Tibial nerve (tissue), 4 donors: ENCODE measurements around the gene ING4. TPM values are rescaled to one million over a fixed set of nuclear protein-coding genes. Genes with fewer than 3 reads are reported as not detected.
A peak's percentile ranks its signal among the peaks of the same experiment; 100 is the strongest.

ENCODE experiments used
- DNase-seq, 2 donors: peaks; one replicate each; pipeline ENCODE4 v3.0.0-alpha.2; 2019; ENCODE audit warnings: low spot score in 2 of 2
- H3K27ac ChIP-seq, 4 donors: fragments of 200-600 bp; sonication (generic) in 3 of 4; one replicate each; pipeline ENCODE4 v1.5.1; 2017 to 2019; ENCODE audit warnings: mild to moderate bottlenecking in 1 of 4
- H3K27me3 ChIP-seq, 2 donors: fragments of 200-600 bp; sonication (generic) in 1 of 2; one replicate each; pipeline versions ENCODE4 v1.5.1 to v1.6.0; 2017 to 2019
- H3K36me3 ChIP-seq, 3 donors: fragments of 200-600 bp; sonication (generic); one replicate each; pipeline ENCODE4 v1.5.1; 2018 to 2019
- H3K4me1 ChIP-seq, 4 donors: fragments of 200-600 bp; sonication (generic) in 3 of 4; one replicate each; pipeline ENCODE4 v1.5.1; 2017 to 2019
- H3K4me3 ChIP-seq, 4 donors: fragments of 200-600 bp; sonication (generic) in 3 of 4; one replicate each; pipeline ENCODE4 v1.5.1; 2017 to 2019; ENCODE audit warnings: mild to moderate bottlenecking in 1 of 4, moderate library complexity in 1 of 4
- H3K9me3 ChIP-seq, 4 donors: fragments of 200-600 bp; sonication (generic) in 3 of 4; one replicate each; pipeline ENCODE4 v1.5.1; 2017 to 2019
- CTCF ChIP-seq, 5 experiments: fragments of 200-600 bp in 3 of 5; fragments of 450-650 bp in 2 of 5; sonication (generic) in 3 of 5; IDR thresholded peaks; one replicate each; pipeline ENCODE4 v1.5.1; 2016 to 2019; ENCODE audit warnings: antibody characterized with exemption in 5 of 5, mild to moderate bottlenecking in 3 of 5, moderate library complexity in 2 of 5
- EP300 ChIP-seq, 2 donors: sonication (generic); formaldehyde crosslinking; IDR thresholded peaks; one replicate each; pipeline ENCODE4 v1.6.1; 2017; ENCODE audit warnings: antibody characterized with exemption in 2 of 2, mild to moderate bottlenecking in 1 of 2
- POLR2A ChIP-seq, 2 donors: fragments of 450-650 bp; IDR thresholded peaks; one replicate each; pipeline ENCODE4 v1.6.1; 2017; ENCODE audit warnings: antibody characterized with exemption in 2 of 2, mild to moderate bottlenecking in 2 of 2, moderate library complexity in 2 of 2
- WGBS, 2 donors: methylation state at CpG; one replicate each; pipeline ENCODE4 v1.1.5; 2018; 5-methylcytosine and 5-hydroxymethylcytosine counted together
- total RNA-seq, 4 donors: library from RNA; depleted of rRNA; stranded (reverse); fragments of >200 nt; gene quantifications; one replicate each; pipeline ENCODE4 v1.1.0, GENCODE V29; 2016

The ING4 gene
- total RNA-seq, 4 donors from 2014 or later, result 32.6 to 52.5 (median 45.3) TPM

- Histone ChIP-seq H3K27me3 (no peaks in the 10 kb centered on the region), H3K4me3 (peak overlapping the region; percentile 3 to 44 (median 20)), H3K9me3 (peaks cover 0 to 7% (median 0%) of the 10 kb centered on the region in 4 donors), H3K36me3 (no peaks in the 10 kb centered on the region), H3K27ac (peak overlapping the region; percentile 82 to 96 (median 91)), H3K4me1 (peaks cover 0 to 37% (median 25%) of the 10 kb centered on the region in 4 donors)
- WGBS, 2 donors, result 3 to 5% methylated on average over 17 of the region's 17 CpGs
- TF ChIP-seq EP300 (IDR thresholded peaks at IDR 0.05), result peak in 1 of 2 donors; percentile 59
- peak in 1 of 5 experiments; percentile 4 for TF ChIP-seq CTCF (IDR thresholded peaks at IDR 0.05)
- TF ChIP-seq POLR2A (IDR thresholded peaks at IDR 0.05), result no peak
- peak; percentile 55 to 75 for DNase-seq
These were observed 49.7 kb downstream of the ING4 start for GRCh38 chr12:6613015-6613775.

GRCh38 chr12:6612652-6613014 is 50.3 kb downstream of the ING4 start:
- Histone ChIP-seq H3K27ac (peak overlapping the region; percentile 82 to 96 (median 91)), H3K9me3 (peaks cover 0 to 7% (median 0%) of the 10 kb centered on the region in 4 donors), H3K36me3 (no peaks in the 10 kb centered on the region), H3K4me1 (peaks cover 0 to 41% (median 25%) of the 10 kb centered on the region in 4 donors), H3K27me3 (no peaks in the 10 kb centered on the region), H3K4me3 (peak overlapping the region; percentile 3 to 44 (median 20))
- WGBS, 2 donors, result 25 to 27% methylated on average over 5 to 7 of the region's 7 CpGs
- no peak for TF ChIP-seq EP300 (IDR thresholded peaks at IDR 0.05)
- no peak for TF ChIP-seq POLR2A (IDR thresholded peaks at IDR 0.05)
- no peak for TF ChIP-seq CTCF (IDR thresholded peaks at IDR 0.05)
- DNase-seq, result no peak

- TF ChIP-seq POLR2A (IDR thresholded peaks at IDR 0.05), result no peak
- no peaks in the 10 kb centered on the region for H3K27me3 ChIP-seq
- no peak for DNase-seq
- H3K4me1 ChIP-seq, result peaks cover 0 to 42% (median 25%) of the 10 kb centered on the region in 4 donors
- peak overlapping the region in 1 of 4 donors; percentile 44 for H3K4me3 ChIP-seq
- no peaks in the 10 kb centered on the region for H3K36me3 ChIP-seq
- H3K9me3 ChIP-seq, result peaks cover 0 to 7% (median 0%) of the 10 kb centered on the region in 4 donors
- 60 to 68% methylated on average over 6 of the region's 6 CpGs for WGBS, 2 donors
- H3K27ac ChIP-seq, result peak overlapping the region; percentile 82 to 96 (median 91)
These were observed 50.7 kb downstream of the ING4 start for GRCh38 chr12:6612247-6612646.

- peaks cover 3 to 56% (median 41%) of the 10 kb centered on the region in 4 donors for H3K4me1 ChIP-seq
- peaks cover 0 to 7% (median 0%) of the 10 kb centered on the region in 4 donors for H3K9me3 ChIP-seq
- H3K36me3 ChIP-seq, result no peaks in the 10 kb centered on the region
- TF ChIP-seq EP300 (IDR thresholded peaks at IDR 0.05), result no peak
- TF ChIP-seq CTCF (IDR thresholded peaks at IDR 0.05), result no peak
- TF ChIP-seq POLR2A (IDR thresholded peaks at IDR 0.05), result no peak
- 54 to 57% methylated on average over 8 of the region's 8 CpGs for WGBS, 2 donors
- peak overlapping the region; percentile 79 to 100 (median 96) for H3K27ac ChIP-seq
- no peak for DNase-seq
- no peaks in the 10 kb centered on the region for H3K27me3 ChIP-seq
- no peak overlapping the region for H3K4me3 ChIP-seq
These were observed 54.2 kb downstream of the ING4 start for GRCh38 chr12:6608592-6609281.

- no peaks in the 10 kb centered on the region for H3K36me3 ChIP-seq
- WGBS, 2 donors, result 3% methylated on average over 8 of the region's 8 CpGs
- peaks cover 3 to 56% (median 43%) of the 10 kb centered on the region in 4 donors for H3K4me1 ChIP-seq
- H3K27ac ChIP-seq, result peak overlapping the region; percentile 79 to 100 (median 96)
- no peak for TF ChIP-seq POLR2A (IDR thresholded peaks at IDR 0.05)
- no peak for TF ChIP-seq CTCF (IDR thresholded peaks at IDR 0.05)
- TF ChIP-seq EP300 (IDR thresholded peaks at IDR 0.05), result no peak
- no peak overlapping the region for H3K4me3 ChIP-seq
- DNase-seq, result peak in 1 of 2 donors; percentile 50
- peaks cover 0 to 7% (median 0%) of the 10 kb centered on the region in 4 donors for H3K9me3 ChIP-seq
- H3K27me3 ChIP-seq, result no peaks in the 10 kb centered on the region
These were observed 54.9 kb downstream of the ING4 start for GRCh38 chr12:6607751-6608591.
